Embryonic facial prominence (tissue), 1 donor: Measurements from ENCODE around the gene SLC22A31.

Experiments used
- DNase-seq: peaks from one replicate; pipeline ENCODE4 v3.0.0-alpha.2; 2016; ENCODE audit errors: extremely low spot score

Gene SLC22A31

DNA sequence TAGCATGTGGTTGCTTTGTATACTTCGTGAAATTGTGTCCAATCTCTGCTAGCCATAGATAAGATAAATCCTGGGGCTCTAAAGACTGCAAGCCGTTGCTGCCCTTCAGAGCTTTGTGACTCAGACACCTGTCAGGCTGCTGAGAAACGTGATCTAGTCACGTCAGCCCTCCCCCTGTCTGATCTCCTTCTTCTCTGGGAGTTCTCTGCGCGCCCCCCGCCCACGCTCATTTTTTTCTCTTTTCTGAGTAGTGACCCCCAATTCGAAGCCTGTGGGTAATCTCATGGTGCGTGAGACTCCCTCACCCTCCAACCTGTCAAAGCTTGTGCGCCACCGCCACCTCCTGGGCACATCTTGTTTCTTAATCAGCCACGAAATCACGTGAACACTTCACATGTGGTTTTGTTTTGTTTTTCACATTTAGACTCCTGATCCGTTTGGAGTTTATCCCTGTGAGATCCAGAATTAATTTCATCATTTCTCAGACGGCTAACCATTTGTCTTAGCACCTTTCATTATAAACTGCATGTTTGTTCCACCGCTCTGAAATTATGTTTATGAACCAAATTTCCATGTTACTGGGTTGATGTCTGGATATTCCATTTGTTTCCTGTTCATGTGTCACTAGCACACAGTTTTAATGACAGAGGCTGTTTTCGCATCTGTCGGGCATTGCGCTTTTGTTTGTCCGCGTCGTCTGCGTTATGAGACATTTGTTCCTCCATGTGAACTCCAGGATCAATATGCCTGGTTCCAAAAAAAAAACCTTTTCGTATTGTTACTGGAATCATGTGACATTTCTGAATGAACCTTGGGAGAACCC is 16.2 kb upstream of the SLC22A31 start:
- DNase-seq = peak; percentile 54

DNA sequence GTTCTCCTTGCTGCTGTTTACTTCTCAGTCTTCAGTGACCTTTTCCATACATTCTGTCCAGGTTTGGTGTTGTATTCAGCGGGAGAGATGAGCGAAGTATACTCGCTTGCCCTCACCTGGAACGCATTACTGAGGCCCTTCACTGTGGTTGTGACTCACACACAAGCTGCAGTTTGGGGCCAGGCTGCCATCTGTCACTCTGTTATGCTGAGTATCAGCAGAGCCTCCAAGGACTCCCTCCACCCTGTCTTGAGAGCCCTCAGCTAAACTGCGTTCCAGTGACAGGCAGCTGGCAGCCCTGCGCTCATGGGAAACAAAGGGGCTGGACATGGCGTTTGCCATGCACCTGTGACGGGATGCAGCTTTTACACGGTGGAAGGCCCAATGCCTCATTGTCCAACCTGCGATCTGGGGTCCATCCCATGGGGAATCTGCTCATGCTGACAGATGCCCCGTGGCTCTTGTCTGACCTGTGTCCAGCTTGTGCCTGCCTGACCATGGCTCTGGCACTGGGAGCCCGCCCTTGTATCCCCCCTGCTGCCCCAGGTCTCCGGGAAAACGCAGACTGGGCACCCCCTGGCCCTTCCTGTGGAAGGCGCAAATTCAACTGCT is 10.7 kb upstream of the SLC22A31 start:
- no peak for DNase-seq

DNA sequence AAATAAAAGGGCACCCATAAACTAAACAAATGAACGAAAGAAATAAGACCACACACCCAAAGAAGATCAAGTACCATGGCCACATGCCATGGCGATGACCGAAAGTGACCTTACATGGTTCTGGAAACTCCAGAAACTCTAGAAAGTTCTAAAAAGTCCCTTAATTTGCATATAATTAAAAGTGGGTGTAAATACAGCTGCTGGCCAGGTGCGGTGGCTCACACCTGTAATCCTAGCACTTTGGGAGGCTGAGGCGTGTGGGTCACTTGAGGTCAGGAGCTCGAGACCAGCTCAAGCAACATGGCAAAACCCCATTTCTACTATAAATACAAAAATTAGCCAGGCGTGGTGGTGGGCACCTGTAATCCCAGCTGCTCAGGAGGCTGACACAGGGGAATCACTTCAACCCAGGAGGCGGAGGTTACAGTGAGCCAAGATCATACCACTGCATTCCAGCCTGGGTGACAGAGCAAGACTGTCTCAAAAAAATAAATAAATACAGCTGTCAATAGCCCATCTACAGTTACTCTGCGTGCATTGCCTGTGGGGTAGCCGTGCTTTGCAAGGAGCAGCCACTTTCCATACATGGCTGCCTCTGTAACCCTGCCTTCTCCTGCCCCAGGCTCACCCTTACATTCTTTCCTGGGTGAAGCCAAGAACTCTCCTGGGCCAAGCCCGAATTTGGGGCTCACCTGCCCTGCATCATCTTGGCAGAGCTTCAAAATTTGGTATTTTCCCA is 10.0 kb upstream of the SLC22A31 start:
- no peak for DNase-seq

DNA sequence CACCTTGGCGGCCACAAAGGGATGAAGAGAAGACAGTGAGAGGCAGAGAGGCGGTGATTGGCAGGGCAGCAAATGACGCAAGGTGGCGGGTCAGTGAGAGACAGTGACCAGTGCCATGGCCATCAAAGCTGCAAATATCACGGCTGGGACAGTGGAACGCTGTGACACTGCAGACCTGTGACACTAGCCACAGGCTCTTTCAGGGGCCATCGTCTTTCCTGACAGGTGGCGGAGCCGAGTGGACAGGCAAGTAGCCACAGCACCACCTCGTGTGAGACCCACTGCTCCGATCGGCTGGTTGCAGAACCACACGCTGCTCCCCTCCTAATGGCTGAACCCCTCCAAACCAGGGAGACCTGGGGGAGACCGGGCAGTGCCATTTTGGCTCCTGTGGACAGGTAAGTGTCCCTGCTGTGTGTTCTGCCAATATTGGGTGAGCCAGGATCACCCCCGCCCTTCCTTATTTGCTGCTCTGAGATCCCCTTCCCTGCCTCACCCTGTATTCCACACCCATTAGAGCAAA is 9.2 kb upstream of the SLC22A31 start:
- no peak for DNase-seq

DNA sequence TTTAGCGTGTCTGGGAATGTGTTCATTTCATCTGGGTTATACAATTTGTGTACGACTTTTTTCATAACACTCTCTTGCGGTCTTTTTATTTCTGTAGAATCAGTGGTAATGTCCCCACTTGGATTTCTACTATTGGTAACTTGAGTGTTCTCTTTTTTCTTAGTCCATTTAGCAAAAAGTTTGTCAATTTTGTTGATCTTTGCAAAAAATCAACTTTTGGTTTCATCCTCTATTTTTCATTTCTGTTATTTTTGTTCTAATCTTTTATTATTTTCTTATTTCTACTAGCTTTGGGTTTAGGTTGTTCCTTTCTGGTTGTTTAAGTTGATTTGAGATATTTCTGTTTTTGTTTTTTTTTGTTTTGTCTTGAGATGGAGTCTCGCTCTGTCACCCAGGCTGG is 7.7 kb upstream of the SLC22A31 start:
- DNase-seq = no peak

DNA sequence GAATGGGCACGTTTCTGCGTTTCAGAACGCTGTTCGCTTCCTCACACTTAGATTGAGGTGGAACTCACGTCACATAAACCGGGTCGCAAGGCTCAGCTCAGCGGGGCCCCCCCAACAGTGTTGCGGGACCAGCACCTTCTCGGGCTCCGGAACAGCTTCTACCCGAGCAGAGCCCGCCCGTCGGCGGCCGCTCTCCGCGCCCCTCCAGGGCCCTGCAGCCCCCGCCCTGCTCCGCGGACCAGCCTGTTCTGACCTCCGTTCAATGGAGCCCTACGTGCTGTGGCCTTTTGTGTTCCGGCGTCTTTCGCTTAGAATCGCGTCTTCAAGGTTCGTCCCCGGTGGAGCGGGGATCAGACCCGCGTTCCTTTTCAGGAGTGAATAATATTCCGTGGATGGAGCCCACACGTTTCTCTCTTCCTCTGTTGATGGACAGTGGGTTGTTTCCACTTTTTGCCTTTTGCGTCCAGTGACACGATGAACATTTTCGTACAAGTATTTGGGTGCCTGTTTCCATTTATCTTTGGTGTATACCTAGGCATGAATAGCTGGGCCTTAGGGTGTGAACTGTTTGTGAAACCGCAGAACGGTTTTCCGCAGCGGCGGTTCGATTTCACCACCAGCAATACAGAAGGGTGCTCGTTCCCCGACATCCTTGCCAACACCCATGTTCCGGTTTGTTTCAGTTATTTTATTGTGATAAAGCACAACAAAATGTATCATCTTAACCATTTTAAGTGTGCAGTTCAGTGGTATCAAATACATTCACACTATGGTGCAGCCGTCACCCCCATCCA is 2.3 kb upstream of the SLC22A31 start:
- DNase-seq = no peak

DNA sequence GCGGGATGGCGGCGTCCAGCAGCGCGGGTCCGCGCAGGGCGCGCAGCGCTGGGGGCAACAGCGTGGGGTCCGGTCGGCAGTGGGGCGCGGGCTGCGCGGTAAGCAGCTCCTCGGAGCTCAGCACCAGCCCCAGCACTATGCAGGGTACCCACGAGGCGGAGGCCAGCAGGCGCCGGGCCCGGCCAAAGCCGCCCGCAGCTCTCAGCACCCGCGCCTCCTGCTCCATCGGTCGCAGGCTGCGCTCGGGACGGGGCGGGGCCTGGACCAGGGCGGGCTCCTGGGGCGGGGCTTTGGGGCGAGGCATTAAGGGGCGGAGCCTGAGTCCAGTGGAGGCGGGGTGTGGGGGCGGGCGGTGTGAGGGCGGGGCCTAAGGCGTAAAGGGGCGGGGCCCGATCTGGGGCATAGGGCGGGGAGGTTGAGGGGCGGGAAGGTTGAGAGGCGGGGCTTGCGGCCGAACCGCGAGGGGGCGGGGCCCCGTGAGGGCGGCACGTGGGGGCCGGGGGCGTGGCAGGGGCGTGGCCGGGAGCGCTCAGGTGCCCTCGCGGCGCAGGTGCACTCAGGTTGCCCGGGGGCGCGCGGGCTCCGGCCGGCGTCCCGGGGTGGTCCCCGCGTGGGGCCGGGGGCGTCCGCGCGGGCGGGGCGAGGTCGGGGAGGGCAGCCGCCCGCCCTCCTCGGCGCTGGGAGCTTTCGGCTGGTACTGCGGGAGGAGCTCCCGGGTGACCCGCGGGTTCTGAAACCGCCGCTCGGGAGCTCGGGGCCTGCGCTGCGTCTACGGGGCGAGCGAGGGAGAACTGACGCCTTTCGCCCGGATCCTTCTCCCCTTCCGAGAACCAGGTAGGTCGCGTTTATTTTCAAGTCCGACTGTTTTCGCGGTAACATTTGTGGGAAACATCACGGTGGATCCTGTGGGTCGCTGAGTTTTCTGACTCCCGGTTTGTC is 1.4 kb upstream of the SLC22A31 start:
- no peak for DNase-seq

DNA sequence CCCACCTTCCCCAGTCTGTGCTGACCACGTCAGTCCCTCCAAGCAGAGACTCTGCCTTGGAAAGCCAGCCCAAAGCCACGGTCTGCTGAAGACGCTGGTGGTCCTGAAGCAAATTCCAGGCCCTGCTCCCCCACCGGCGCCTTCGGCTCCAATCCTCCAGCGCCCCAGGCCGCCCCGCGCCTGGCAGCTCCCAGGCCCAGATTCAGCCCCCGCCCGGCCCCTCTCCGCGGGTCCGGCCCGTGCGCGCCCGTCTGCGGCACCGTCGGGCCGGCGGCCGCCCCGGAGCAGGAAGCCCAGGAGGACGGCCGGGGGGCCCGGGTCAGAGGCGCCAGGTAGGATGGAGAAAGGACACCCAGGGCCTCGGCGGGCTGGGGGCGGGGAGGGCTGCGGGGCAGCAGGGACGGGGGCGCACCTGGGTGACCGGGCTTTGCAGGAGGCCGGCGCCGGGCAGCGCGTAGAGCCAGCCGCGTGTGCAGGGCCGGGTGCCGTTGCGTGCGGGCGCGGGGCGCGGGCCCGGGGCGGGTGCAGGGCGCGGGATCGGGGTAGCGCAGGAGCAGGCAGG is 594 bp upstream of the SLC22A31 start:
- DNase-seq = no peak

DNA sequence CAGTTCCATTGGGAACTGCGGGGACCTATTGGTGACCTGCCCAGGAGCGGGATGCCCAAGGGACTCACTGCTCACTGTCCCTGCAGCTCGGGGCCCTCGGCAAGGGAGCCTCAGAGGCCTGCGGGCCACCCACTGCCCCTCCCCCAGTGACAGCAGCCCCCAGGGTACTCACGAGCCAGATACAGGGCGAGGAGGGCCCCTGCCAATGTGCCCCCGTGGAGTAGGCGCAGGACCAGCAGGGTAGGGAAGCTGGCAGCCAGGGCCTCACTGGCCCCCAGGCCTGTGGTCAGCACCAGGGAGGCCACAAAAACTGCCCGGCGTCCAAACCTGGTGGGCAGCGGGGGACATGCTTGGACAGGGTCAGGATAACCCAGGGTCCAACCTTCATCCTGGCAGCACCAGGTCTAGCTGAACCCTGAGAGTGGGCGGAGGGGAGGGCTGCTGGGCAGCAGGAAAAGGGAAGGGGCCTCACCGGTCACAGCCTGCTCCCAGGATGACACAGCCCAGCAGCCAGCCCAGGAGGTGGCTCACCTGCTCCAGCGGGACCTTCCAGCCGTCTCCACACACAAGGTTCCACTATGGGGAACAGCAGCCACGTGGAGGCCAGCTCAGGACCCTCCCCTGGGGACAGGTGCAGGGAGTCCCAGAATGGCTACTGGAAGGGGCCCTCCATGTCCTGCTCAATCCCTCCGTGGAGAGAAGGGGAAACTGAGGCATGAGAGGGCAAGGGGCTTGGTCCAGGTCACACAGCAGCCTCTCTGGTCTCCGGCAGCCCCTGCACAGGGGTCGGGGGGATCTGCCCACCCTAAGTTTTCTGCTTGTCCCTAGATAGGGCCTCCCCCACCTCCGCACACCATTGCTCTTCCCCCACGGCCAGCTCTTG is 855 bp downstream of the SLC22A31 start:
- no peak for DNase-seq

DNA sequence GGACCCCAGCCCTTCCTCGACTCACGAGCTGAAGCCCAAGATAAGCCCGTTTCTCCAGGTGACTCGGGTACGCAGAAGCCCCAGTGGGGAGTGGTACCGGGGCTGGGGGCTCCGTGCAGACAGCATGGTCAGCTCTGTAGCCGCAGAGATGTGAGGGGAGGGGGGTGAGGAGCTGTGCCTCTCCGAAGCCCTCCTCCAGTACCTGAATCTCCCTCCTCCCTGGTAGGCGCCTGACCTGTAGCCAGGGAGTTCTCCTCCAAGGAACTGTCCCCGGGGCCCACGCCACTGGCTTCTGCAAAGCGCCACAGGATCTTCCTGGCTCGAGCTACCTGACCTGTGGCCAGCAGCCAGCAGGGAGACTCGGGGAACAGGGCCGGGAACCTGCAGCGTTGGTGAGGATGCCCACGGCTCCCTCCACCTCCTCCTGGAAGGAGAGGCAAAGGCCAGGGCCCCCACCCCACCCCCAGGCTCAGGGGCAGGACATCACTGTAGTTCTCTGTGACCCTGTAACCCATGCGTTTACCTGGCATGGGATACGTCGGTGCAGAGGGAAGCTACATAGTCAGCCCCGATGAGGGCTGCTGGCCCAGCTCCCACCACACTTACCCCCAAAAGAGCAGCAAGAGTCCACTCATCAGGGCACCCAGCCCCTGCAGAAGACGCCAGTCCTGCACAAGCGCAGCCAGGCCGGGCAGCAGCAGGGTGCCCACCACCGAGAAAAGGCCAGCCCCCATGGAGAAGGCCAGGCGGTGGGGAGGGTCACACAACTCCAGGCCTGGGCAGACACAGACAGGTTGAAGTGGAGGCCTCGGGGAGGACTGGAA is 1.7 kb downstream of the SLC22A31 start:
- DNase-seq = no peak

DNA sequence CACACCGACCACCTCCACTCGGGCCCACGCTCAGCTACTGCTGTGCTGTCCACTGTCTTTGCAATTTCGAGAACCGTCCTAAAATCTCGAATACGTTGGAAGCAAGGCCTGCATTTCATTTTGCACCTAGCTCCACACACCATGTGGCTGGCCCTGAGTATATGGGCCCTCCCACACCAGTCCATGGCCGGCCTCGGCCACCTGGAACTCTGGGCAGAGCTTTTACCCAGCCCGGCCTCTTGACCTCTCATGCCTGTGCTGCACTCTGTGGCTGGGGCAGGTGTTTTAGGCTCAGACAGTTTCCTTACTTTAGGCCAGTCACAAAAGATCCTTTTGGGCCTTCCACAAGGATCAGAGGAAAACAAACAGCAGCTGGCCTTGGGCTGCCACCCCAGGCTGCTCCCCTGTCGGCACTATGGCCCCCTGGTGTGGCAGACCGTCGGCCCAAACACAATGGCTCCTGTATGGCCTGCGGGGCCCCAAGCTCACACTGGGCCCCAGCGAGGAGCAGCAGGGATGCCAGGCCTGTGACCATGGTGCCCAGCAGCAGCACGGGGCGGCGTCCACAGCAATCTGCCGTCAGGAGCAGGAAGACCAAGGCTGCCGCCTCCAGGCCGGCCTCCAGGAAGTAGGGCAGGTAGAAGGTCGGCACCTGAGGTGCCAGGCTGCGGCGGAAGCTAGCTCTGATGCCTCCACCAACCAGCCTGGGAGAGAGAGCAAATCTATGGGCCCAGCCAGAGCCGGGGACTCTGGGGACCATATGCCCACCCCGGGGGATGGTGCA is 2.5 kb downstream of the SLC22A31 start:
- no peak for DNase-seq

DNA sequence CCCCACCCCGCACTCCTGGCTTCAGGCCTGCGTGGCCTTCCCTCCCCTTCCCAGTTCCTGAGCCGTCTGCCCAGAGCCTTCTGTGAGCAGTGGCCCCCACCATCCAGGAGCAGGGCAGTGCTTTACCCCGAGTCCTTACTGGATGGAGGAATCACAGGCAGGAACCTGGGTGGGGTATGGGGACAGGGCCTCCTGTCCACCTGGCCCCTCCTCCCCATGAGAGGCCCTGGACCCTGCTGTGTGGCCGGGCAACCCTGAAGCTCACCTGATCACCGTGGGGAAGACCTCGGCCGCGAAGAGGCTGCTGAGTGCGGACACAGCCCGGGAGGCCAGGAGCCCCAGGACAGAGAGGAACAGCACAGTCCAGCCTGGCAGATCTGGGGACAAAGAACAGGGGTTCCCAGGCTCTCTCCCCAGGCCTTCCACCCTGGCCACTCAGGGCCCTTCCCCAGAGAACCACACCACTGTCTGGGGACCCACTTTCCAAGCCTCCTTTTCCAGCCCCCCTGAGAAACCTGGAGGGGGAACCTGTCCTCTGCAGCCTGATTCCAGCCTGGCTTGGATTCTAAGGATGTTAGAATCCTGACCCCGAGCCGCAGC is 3.2 kb downstream of the SLC22A31 start:
- DNase-seq = no peak

DNA sequence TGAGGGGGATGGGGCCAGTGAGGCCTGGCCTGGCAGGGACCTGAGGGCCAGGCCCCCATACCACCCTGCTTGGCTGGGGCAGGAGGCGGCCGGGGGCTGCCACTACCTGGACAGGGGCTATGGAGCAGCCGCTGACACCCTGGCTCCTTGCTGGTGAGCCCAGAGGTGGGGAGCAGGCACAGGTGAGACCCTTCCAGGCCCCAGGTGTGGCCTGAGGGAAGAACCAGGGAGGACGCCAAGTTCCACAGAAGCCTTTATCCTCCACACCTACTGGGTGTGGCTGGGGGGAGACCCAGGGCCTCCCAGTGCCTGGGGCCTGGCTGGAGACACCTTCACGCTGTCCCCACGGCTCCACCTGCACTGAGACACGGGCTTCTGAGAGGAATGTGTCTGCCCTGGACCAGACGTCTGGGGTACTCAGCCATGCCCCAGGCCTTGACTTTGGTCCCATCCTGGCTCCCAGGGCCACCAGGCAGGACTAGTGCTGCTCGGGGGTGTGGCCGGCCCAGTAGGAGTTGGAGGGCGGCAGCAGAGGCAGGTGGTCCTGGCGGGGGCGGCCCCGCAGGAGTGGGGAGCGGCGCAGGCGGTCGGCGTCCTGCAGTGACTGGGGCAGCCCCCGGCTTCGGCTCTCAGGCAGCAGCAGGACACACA is 4.7 kb downstream of the SLC22A31 start:
- no peak for DNase-seq

DNA sequence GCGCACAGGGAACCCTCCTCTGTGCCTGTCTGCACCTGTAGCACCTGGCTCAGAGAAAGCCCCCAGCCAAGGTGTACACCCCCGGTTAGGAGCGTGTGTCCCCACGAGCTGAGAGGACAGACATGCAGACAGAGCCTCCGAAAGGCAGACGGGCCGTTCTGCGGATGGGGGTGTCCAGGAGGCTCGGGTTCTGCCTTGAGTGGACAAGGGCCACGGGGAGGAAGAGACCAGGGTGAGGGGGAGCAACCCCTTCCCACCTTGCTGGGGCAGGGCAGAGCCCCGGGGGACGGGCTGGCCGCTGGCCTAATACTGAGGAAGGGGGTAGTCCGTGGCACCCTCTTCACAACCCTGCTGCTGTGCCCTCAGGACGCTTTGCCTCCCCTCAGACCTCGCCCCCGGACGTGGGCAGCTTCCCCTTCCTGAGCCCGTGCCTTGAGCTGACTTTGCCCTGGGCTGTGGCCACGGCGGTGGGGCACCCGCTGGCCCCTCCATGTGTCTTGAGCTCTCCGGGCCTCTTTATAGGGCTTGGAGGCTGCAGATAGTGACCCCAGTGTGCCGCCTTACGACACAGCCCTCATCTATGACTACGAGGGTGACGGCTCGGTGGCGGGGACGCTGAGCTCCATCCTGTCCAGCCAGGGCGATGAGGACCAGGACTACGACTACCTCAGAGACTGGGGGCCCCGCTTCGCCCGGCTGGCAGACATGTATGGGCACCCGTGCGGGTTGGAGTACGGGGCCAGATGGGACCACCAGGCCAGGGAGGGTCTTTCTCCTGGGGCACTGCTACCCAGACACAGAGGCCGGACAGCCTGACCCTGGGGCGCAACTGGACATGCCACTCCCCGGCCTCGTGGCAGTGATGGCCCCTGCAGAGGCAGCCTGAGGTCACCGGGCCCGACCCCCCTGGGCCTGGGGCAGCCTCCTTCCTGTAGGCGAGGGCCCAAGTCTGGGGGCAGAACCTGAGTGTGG is 5.7 kb downstream of the SLC22A31 start:
- no peak for DNase-seq

DNA sequence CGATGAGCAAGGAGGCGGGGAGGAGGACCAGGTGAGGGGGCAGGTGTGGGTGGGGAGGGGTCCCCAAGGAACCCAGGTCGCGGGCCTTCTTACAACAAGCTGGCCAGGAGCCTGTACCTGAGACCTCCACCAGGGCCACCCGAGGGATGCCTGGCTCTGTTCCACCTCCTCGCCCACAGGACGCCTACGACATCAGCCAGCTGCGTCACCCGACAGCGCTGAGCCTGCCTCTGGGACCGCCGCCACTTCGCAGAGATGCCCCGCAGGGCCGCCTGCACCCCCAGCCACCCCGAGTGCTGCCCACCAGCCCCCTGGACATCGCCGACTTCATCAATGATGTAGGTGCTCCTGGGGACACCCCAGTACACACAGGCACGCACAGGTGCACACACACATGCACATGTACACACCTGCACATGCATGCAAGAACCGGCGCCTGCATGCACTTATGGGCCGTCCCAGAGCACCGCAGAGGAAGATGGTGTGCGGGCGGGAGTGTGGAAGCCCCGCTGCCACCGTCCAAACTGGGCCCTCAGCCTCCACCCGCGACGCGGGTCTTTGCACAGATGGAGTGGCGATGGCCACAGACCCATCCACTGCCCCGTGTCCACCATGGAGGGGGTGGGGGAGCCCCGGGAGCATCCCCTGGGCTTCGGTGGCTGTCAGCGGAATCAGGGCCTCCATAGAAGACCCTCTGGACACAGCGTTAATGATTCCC is 6.6 kb downstream of the SLC22A31 start:
- DNase-seq = no peak
